GM12873 (cell line): ENCODE measurements around the gene GRXCR2.

Experiments
- TF ChIP-seq, protein P1 (sequence below): IDR thresholded peaks from 2 replicates; pipeline ENCODE4 v1.5.1; 2012; ENCODE audit warnings: low read depth, mild to moderate bottlenecking, moderate library complexity, low read length, control low read depth; ENCODE audit not compliant: insufficient read depth; ENCODE audit errors: missing control alignments

Gene GRXCR2

GRCh38 chr5:145824040-145824439, 48.8 kb downstream of the GRXCR2 start:
- TF ChIP-seq, protein P1, sequence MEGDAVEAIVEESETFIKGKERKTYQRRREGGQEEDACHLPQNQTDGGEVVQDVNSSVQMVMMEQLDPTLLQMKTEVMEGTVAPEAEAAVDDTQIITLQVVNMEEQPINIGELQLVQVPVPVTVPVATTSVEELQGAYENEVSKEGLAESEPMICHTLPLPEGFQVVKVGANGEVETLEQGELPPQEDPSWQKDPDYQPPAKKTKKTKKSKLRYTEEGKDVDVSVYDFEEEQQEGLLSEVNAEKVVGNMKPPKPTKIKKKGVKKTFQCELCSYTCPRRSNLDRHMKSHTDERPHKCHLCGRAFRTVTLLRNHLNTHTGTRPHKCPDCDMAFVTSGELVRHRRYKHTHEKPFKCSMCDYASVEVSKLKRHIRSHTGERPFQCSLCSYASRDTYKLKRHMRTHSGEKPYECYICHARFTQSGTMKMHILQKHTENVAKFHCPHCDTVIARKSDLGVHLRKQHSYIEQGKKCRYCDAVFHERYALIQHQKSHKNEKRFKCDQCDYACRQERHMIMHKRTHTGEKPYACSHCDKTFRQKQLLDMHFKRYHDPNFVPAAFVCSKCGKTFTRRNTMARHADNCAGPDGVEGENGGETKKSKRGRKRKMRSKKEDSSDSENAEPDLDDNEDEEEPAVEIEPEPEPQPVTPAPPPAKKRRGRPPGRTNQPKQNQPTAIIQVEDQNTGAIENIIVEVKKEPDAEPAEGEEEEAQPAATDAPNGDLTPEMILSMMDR = no peak

DNA sequence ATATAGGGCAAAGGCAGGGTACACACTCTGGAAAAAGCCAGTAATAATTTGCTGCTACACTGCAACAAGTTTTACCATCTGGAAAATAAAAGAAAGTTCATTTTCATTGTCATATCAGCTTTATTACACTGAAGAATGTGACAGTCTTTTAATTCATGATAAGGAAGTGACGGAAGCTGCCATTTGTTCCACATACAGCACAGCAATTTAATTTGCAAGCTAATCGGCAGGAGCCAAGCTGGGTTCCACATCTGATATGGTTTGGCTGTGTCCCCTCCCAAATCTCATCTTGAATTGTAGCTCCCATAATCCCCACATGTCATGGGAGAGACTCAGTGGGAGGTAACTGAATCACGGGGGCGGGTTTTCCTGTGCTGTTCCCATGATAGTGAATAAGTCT, 54.2 kb downstream of the GRXCR2 start:
- TF ChIP-seq, protein P1 = no peak

GRCh38 chr5:145812877-145813276, 59.9 kb downstream of the GRXCR2 start:
- TF ChIP-seq, protein P1 = no peak

DNA sequence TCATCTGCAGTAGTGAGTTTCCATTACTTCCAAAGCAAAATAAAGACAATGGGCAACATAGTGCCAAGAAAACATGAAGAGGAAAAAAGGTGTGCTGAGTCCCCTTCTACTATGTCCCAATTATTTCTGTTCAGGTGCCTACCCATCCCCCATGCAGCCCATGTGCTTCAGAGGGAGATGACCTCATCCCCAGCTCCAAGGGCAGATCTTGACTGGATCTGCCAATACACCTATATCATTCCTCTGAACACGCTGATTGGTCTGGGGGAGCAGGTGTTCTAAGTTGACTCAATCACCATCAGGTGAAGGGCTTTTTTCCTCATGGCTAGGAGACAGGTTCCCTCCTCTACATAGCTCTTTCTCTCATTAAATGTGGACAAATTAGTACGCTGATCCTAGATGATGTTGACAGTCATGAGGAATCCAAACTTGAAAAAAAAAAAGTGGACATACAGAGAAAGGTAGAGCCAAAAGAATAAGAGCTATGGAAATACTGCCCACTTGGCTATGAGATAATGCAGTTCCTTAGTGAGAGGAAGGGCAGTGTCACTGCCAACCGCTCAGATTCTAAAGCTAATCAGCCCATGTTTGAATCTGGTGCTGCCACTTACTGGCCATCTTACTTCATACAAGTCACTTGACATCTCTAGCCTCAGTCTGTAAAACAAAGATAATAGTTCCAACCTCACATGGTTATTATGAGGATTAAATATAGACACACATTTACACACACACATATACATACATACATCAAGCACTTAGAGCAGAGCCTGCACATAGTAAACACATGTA, 60.8 kb downstream of the GRXCR2 start:
- TF ChIP-seq, protein P1 = no peak
